ENCODE data around the gene COL25A1. TPM values are rescaled to one million over a fixed set of nuclear protein-coding genes. Genes with fewer than 3 reads are reported as not detected.

The COL25A1 gene
- polyA plus RNA-seq, 2 of the 4 experiments (the other 2 are of a cell fraction), result not detected

- DNase-seq (ENCODE audit: low read depth in 1 of 2, low spot score in 1 of 2) (no peak), ATAC-seq (no peak), FAIRE-seq (no peak)
- POLR2A ChIA-PET, result no interaction called here
- WGBS (ENCODE audit: missing lambda C conversion rate), result 10% methylated on average over 2 of the region's 2 CpGs
- no peak for TF ChIP-seq MAFK (IDR thresholded peaks at IDR 0.05; ENCODE audit: partially characterized antibody)
- TF ChIP-seq, protein P1, sequence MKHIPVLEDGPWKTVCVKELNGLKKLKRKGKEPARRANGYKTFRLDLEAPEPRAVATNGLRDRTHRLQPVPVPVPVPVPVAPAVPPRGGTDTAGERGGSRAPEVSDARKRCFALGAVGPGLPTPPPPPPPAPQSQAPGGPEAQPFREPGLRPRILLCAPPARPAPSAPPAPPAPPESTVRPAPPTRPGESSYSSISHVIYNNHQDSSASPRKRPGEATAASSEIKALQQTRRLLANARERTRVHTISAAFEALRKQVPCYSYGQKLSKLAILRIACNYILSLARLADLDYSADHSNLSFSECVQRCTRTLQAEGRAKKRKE (CRISPR knock-in tag; IDR thresholded peaks at IDR 0.05; ENCODE audit: low read depth), result no peak
- CTCF ChIA-PET, result no interaction called here
- no peaks in the 10 kb centered on the region for H3K9me3 ChIP-seq
- no peaks in the 10 kb centered on the region for H3K4me1 ChIP-seq
- H3K4me3 ChIP-seq, result no peak overlapping the region
- no peak overlapping the region for H3K4me2 ChIP-seq
- H3K27ac ChIP-seq, result no peak overlapping the region
Measured at GRCh38 chr4:109315818-109316217, 13.4 kb upstream of the COL25A1 start.

DNA sequence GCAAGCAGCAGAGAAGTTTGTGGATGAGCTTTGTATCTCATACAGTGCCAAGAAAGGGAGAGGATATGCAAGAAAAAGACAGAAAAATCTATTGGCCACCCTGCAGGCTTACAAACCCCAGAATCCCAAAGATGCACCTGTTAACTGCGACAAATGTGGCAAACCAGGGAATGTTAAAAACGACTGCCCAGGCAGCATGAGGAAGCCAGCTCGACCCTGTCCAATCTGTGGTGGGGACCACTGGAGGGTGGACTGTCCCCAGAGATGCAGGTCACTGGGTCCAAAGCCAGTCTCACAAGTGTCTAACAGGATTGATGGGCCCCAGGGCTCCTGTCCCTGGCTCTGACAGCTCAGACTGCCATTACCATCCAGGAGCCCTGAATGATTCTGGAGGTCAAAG, 12.9 kb upstream of the COL25A1 start:
- H3K4me2 ChIP-seq, result no peak overlapping the region
- ChIA-PET POLR2A (no interaction called here), CTCF (no interaction called here)
- H3K9me3 ChIP-seq, result no peaks in the 10 kb centered on the region
- no peak overlapping the region for H3K27ac ChIP-seq
- no peak for DNase-seq (ENCODE audit: low read depth in 1 of 2, low spot score in 1 of 2)
- TF ChIP-seq RCOR1 (IDR thresholded peaks at IDR 0.05; ENCODE audit: low read depth, low read length) (no peak), JUN (IDR thresholded peaks at IDR 0.05) (no peak), MAZ (IDR thresholded peaks at IDR 0.05; ENCODE audit: borderline replicate concordance, low read depth, low read length) (no peak), FOSL2 (IDR thresholded peaks at IDR 0.05) (no peak), FOSL2 (CRISPR knock-in tag; IDR thresholded peaks at IDR 0.05) (no peak), PHF8 (IDR thresholded peaks at IDR 0.05; ENCODE audit: borderline replicate concordance, low read depth) (no peak), HOXA7 (CRISPR knock-in tag; IDR thresholded peaks at IDR 0.05) (no peak), PBX3 (IDR thresholded peaks at IDR 0.05) (no peak), HES2 (IDR thresholded peaks at IDR 0.05) (no peak), NFE2L2 (conservative IDR thresholded peaks at IDR 0.05; ENCODE audit: low read length) (no peak), RAD21 (conservative IDR thresholded peaks at IDR 0.05 in 1 of 2, IDR thresholded peaks at IDR 0.05 in 1 of 2) (no peak), GATA3 (IDR thresholded peaks at IDR 0.05; ENCODE audit: borderline replicate concordance) (no peak)
- TF ChIP-seq, protein P2, sequence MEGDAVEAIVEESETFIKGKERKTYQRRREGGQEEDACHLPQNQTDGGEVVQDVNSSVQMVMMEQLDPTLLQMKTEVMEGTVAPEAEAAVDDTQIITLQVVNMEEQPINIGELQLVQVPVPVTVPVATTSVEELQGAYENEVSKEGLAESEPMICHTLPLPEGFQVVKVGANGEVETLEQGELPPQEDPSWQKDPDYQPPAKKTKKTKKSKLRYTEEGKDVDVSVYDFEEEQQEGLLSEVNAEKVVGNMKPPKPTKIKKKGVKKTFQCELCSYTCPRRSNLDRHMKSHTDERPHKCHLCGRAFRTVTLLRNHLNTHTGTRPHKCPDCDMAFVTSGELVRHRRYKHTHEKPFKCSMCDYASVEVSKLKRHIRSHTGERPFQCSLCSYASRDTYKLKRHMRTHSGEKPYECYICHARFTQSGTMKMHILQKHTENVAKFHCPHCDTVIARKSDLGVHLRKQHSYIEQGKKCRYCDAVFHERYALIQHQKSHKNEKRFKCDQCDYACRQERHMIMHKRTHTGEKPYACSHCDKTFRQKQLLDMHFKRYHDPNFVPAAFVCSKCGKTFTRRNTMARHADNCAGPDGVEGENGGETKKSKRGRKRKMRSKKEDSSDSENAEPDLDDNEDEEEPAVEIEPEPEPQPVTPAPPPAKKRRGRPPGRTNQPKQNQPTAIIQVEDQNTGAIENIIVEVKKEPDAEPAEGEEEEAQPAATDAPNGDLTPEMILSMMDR (IDR thresholded peaks at IDR 0.05), result no peak
- 30% methylated on average over 2 of the region's 3 CpGs for WGBS (ENCODE audit: missing lambda C conversion rate)
- FAIRE-seq, result no peak
- no peak for ATAC-seq
- no peaks in the 10 kb centered on the region for H3K4me1 ChIP-seq
- no peak overlapping the region for H3K4me3 ChIP-seq

DNA sequence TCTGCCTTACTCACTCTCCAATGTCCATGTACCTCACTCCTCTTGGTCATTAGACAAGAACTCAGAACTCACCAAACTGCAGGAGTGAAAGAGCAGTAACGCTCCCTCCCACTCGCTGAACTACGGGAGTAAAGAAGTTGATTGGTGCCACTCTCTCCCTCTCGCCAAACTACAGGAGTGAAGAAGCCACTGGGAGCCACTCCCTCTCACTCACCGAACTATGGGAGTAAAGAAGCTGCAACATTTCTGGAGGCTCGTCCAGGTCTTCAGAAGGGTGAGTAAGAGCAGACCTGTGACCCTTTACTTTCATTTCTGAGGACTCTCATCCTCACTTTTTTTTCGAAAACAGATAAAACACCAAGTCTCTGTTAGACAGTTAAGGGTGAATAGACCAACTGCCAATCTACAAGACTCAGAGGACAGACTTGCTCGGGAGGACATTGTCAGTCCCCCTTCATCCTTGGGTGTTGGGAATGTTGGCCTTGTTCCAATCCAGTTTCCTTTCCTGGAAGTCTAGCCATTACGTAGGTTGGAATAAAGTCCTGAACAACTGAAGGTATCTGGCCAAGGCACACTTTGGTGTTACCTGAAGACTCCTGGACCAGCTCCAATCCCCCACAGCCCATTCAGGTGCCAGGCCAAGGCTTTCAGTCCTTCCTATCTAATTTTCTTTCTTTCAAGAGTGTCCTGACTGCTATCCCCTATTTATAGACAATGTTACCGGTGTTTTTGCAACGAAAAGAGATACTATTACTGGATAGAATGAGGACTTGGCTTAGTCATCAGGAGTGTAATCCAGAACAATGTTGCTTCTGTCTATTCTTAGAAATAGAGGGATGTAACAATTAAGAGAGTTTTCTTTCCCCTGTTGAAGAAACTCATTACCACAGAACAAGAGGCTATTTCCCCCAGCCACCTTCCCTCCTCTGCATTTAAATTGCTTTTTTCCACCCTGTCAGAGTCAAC, 11.0 kb upstream of the COL25A1 start:
- POLR2A ChIA-PET, result no interaction called here
- WGBS (ENCODE audit: missing lambda C conversion rate), result 19% methylated on average over 11 of the region's 11 CpGs
- TF ChIP-seq SREBF2 (IDR thresholded peaks at IDR 0.05) (no peak), JUNB (IDR thresholded peaks at IDR 0.05) (no peak), HOXA7 (CRISPR knock-in tag; IDR thresholded peaks at IDR 0.05) (no peak), EHMT2 (IDR thresholded peaks at IDR 0.05; ENCODE audit: low read depth) (no peak), CBX8 (IDR thresholded peaks at IDR 0.05) (no peak), KDM1A (IDR thresholded peaks at IDR 0.05; ENCODE audit: low read depth) (no peak), HOXB13 (CRISPR knock-in tag; IDR thresholded peaks at IDR 0.05; ENCODE audit: low read depth) (no peak), REST (IDR thresholded peaks at IDR 0.05) (no peak), TP53 (CRISPR knock-in tag; IDR thresholded peaks at IDR 0.05) (no peak)
- TF ChIP-seq, protein P3, sequence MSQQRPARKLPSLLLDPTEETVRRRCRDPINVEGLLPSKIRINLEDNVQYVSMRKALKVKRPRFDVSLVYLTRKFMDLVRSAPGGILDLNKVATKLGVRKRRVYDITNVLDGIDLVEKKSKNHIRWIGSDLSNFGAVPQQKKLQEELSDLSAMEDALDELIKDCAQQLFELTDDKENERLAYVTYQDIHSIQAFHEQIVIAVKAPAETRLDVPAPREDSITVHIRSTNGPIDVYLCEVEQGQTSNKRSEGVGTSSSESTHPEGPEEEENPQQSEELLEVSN (IDR thresholded peaks at IDR 0.05; ENCODE audit: borderline replicate concordance, low read depth), result no peak
- TF ChIP-seq, protein P1 (CRISPR knock-in tag; IDR thresholded peaks at IDR 0.05; ENCODE audit: low read depth), result no peak

More for the DNA sequence above, 11.0 kb upstream of the COL25A1 start:
- no peak overlapping the region for H3K4me3 ChIP-seq
- H3K4me1 ChIP-seq, result no peaks in the 10 kb centered on the region
- DNase-seq (ENCODE audit: low read depth in 1 of 2, low spot score in 1 of 2) (no peak), ATAC-seq (no peak), FAIRE-seq (no peak)
- CTCF ChIA-PET, result no interaction called here
- H3K4me2 ChIP-seq, result no peak overlapping the region
- H3K9me3 ChIP-seq, result no peaks in the 10 kb centered on the region
- no peak overlapping the region for H3K27ac ChIP-seq
